Smooth muscle cell of trachea (primary cell): ENCODE data around the gene PRKAG2. TPM values are rescaled to one million over a fixed set of nuclear protein-coding genes. Genes with fewer than 3 reads are reported as not detected.

Experiments used
- total RNA-seq: library from RNA; depleted of rRNA; stranded (reverse); fragments of >200 nt; gene quantifications from 2 replicates; pipeline ENCODE4 v1.2.1, GENCODE V29; 2014

PRKAG2 gene
- total RNA-seq = 10.5 and 13.9 TPM in 2 replicates

GRCh38 chr7:151876899-151877777 lies at the start of gene PRKAG2:
TSS of gene PRKAG2 (minus strand) at chr7:151877115. CDS start at chr7:151876620, 495 bp downstream.

DNA sequence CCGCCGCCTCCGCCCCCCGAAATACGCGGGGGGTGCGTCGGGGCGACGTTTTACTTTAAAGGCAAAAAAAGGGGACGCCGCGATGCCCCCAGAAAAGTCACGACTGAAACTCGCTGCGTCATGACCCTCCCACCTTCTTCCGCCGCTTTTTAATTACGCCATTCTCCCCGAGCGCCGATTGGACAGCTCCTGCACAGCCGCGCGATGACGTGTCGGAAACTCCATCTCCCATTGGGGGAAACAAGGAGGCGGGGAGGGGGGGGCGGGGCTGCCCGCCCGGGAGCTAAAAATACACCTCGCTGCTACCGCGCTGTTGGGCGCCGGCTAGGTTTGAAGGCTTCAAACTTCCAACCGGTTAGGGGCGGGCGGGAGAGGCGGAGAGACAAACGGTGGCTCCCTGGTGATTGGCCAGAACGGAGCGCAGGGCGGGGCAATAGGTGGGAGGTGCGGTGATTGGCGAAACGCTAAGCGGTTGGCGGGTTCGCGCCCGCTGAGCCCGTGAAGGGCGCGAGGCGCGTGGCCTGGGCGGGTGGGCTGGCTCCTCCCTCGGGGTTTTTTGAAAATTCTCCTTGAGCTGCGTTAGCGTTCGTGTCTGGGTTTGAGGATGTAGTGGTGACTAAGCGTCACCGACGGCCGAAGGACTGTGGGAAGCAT lies 357.0 kb downstream of the PRKAG2 start, which contains the start of gene RHEB:
TSS of gene RHEB (minus strand) at position 131 of the 654 bp plus-strand sequence. CDS start 384 bp downstream, outside the sequence.

Other genes with a start within 250 kb of the PRKAG2 start
- not detected in 2 replicates for gene GALNTL5, start 79.3 kb upstream of the PRKAG2 start, total RNA-seq
- gene GALNT11, start 148.6 kb upstream of the PRKAG2 start, total RNA-seq = 54.8 and 69.0 TPM in 2 replicates